HG03558 (cell line): ENCODE results near the gene MINDY2.

ENCODE experiments used
- ATAC-seq: cut with Tn5 transposase; IDR thresholded peaks from one replicate; pipeline ENCODE4 v1.9.1; 2021; ENCODE audit warnings: moderate number of reproducible peaks; ENCODE audit not compliant: unreplicated experiment; ENCODE audit errors: extremely low read depth

Gene MINDY2

GRCh38 chr15:58770857-58771620, at the start of gene MINDY2:
Gene MINDY2 (plus strand): TSS chr15:58771302. CDS start chr15:58771396, 94 bp downstream.
- ATAC-seq, result peak; percentile 81

GRCh38 chr15:58724466-58724865, 46.6 kb upstream of the MINDY2 start:
- peak; percentile 46 for ATAC-seq

- peak; percentile 45 for ATAC-seq
Measured at GRCh38 chr15:58726867-58727266, 44.2 kb upstream of the MINDY2 start.

- ATAC-seq, result no peak
Measured at GRCh38 chr15:58731756-58732535, 39.2 kb upstream of the MINDY2 start.

- no peak for ATAC-seq
Measured at GRCh38 chr15:58732625-58733363, 38.3 kb upstream of the MINDY2 start.

GRCh38 chr15:58734859-58735258, 36.2 kb upstream of the MINDY2 start:
- no peak for ATAC-seq

- ATAC-seq, result no peak
Measured at GRCh38 chr15:58736018-58736643, 35.0 kb upstream of the MINDY2 start.

GRCh38 chr15:58737298-58737697, 33.8 kb upstream of the MINDY2 start:
- no peak for ATAC-seq

- no peak for ATAC-seq
Measured at GRCh38 chr15:58738046-58738707, 32.9 kb upstream of the MINDY2 start.

- no peak for ATAC-seq
Measured at GRCh38 chr15:58740436-58740835, 30.7 kb upstream of the MINDY2 start.

- ATAC-seq, result no peak
Measured at GRCh38 chr15:58741032-58741431, 30.1 kb upstream of the MINDY2 start.

GRCh38 chr15:58742022-58742813, 28.9 kb upstream of the MINDY2 start:
- ATAC-seq, result no peak

- ATAC-seq, result no peak
Measured at GRCh38 chr15:58742819-58743502, 28.1 kb upstream of the MINDY2 start.

GRCh38 chr15:58746174-58746573, 24.9 kb upstream of the MINDY2 start:
- no peak for ATAC-seq

GRCh38 chr15:58748040-58748851, 22.9 kb upstream of the MINDY2 start:
- ATAC-seq, result no peak

- ATAC-seq, result no peak
Measured at GRCh38 chr15:58748852-58749531, 22.1 kb upstream of the MINDY2 start.
